Right cardiac atrium (tissue), 5 donors: ENCODE results near the gene BHLHE41. TPM values are rescaled to one million over a fixed set of nuclear protein-coding genes. Genes with fewer than 3 reads are reported as not detected.

ENCODE experiments used
- ATAC-seq, 2 donors: fragments of 200-7000 bp; cut with Tn5 transposase; one replicate each; pipeline versions ENCODE4 v1.8.0 to v1.9.1; 2020; ENCODE audit warnings: moderate library complexity in 2 of 2, mild to moderate bottlenecking in 1 of 2
- DNase-seq, 3 donors: peaks; one replicate each; pipeline ENCODE4 v3.0.0-alpha.2; 2020
- H3K27ac ChIP-seq: one replicate; pipeline ENCODE4 v1.5.1; 2013; ENCODE audit warnings: mild to moderate bottlenecking, low read length, control low read depth, moderate library complexity
- H3K27me3 ChIP-seq: one replicate; pipeline ENCODE4 v1.6.1; 2013; ENCODE audit not compliant: control insufficient read depth, insufficient read depth
- H3K4me1 ChIP-seq: one replicate; pipeline ENCODE4 v1.6.1; 2013; ENCODE audit warnings: low read length; ENCODE audit not compliant: control insufficient read depth, insufficient read depth
- H3K4me3 ChIP-seq: one replicate; pipeline ENCODE4 v1.5.1; 2013; ENCODE audit warnings: low read length, control low read depth
- H3K9me3 ChIP-seq: one replicate; pipeline ENCODE4 v1.6.1; 2013; ENCODE audit warnings: low read length; ENCODE audit not compliant: control insufficient read depth
- WGBS: extraction: QIAGEN DNeasy Blood & Tissue Kit; methylation state at CpG from one replicate; pipeline ENCODE4 v1.1.7; 2013; 5-methylcytosine and 5-hydroxymethylcytosine counted together
- intact Hi-C, 4 donors: fragments of 100-400 bp; cut with DNase I; formaldehyde crosslinking; loops; one replicate each; pipeline versions ENCODE4 v1.11.0 to v1.14.0; 2022 to 2023
- polyA plus RNA-seq: library from polyadenylated mRNA; stranded (reverse); fragments of 200-250 nt; gene quantifications from one replicate; pipeline ENCODE4 v1.2.3, GENCODE V29; 2013
- total RNA-seq, 4 donors: library from RNA; stranded (reverse); fragmentation: NEBNext Ultra II Directional; extraction: Animal tissue kit (Norgen Biotek cat#: 25700); gene quantifications; one replicate each; pipeline ENCODE4 v1.2.1, GENCODE V29; 2021
- donor health status: healthy with polysubstance abuse.
- donor health status: DM: no; HTN: yes; CAD: no.
- donor health status: DM: no; HTN: no; CAD: no.
- donor health status: DM: no; HTN: yes; CAD: no; lungs with severe emphysema.
- donor health status: DM: yes; HTN: yes; CAD: no.

Gene BHLHE41
- total and polyA plus RNA-seq, 5 donors = 9.1 to 47.2 (median 26.8) TPM

DNA sequence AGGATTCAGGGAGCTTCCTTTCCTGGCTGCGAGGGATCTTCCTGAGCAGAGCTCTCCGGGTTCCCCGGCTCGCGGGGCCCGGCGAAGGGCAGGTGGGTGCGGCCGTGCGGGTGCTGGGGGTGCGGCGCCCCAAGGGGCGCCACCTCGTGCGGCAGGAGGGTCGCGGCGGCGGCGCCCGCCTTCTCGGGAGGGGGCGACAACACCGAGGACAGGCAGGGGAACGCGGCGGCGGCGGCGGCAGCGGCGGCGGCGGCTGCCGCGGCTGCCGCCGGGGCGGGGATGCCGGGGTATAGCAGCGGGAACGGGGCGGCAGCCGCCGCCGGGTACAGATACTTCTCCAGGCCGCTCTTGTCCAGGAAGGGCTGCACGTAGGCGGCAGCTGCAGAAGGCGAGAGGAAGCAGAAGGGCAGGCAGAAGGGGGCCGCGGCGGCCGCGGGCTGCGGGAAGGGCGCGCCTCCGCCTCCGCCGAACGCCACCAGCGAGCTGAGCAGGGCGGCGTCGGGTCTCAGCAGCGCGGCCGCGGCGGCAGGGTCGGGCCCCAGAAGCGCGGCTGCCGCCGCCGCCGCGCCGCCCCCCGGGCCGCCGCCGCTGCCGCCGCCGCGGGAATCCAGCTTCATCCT lies 2.7 kb downstream of the BHLHE41 start:
- ATAC-seq = no peak
- peak overlapping the region; percentile 76 for H3K4me3 ChIP-seq
- peak; percentile 45 to 77 (median 74) for DNase-seq
- no peaks in the 10 kb centered on the region for H3K9me3 ChIP-seq
- WGBS = under 1% methylated on average over 88 of the region's 88 CpGs
- intact Hi-C loops = loop anchor here (5.0 to 10.0 kb wide), 4 partner anchors 73 to 163 kb away; partner anchors contain the start of gene SSPN (in 4 of the 4)
- H3K27me3 ChIP-seq = no peaks in the 10 kb centered on the region
- peaks cover 2% of the 10 kb centered on the region for H3K4me1 ChIP-seq
- peak overlapping the region; percentile 59 for H3K27ac ChIP-seq

DNA sequence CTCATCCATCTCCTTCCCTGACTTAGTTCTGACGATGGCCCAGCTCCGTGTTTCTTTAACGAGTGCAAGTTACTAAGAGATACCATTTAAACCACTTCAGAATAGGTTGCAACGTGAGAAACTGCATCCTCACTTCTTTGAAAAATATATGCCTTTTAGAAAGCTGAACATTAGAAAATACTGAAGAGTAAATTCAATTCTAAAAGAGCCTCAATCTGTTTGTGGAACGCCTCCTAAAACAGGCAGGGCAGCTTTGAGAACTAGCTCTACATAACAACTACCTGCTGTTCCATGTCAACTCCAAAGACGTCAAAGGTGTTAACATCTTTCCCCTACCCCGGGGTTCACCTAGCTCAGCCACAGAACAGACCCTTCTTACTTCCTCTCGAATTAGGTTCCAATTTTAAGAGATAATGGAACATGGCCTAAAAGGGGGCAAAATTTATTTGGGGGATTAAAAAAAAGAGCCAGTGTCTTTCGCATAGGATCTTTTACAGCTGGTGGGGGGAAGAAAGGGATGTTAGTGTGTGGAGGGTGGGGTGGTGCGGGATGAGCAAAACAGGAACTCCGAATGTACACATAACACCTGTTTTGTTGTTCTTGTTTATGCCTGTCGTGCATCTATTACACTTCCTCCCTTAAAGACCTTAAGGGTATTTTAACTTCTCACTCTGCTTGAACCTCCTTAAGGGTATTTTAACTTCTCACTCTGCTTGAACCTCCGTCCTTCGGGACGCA lies 3.3 kb downstream of the BHLHE41 start:
- H3K4me3 ChIP-seq = peak overlapping the region; percentile 76
- H3K4me1 ChIP-seq = peaks cover 2% of the 10 kb centered on the region
- no peaks in the 10 kb centered on the region for H3K27me3 ChIP-seq
- intact Hi-C loops = loop anchor here (5.0 to 10.0 kb wide), 4 partner anchors 73 to 163 kb away; partner anchors contain the start of gene SSPN (in 4 of the 4)
- ATAC-seq (no peak), DNase-seq (no peak)
- H3K9me3 ChIP-seq = no peaks in the 10 kb centered on the region
- 35% methylated on average over 15 of the region's 15 CpGs for WGBS
- H3K27ac ChIP-seq = peak overlapping the region; percentile 59

DNA sequence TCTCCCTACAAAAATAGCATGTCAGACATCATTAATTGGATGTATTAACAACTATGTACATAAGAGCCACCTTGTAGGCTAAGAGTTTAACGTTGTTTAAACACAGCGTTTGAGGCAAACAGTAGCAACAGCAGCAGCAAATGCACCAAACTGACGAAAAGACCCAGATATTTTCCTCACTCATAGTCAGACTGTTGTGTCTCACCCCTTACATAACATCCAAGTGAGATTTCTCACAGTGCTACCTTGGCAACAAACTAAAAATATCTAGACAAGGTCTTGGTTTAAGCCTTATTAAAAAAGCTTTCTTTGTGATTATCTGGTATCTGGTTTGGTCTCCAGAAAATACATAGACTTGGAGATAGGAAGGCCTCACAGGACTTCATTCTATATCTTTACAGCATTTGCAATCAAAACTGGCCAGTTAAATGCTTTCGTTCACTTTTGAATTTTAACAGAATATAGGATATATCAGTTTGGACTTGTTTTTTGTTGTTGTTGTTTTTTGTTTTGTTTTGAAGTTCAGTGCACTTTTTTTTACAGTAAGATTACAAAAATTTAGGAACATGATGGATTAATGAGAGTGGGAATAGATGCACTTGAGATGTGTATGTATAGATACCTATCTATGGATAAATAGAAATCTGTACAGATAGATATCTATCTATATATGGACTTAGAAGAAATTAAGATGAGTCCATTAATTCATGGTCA lies 4.1 kb downstream of the BHLHE41 start:
- Histone ChIP-seq H3K4me1 (peaks cover 2% of the 10 kb centered on the region), H3K4me3 (no peak overlapping the region), H3K9me3 (no peaks in the 10 kb centered on the region), H3K27me3 (no peaks in the 10 kb centered on the region), H3K27ac (peak overlapping the region; percentile 38)
- 56% methylated on average over 4 of the region's 4 CpGs for WGBS
- DNase-seq (no peak), ATAC-seq (no peak)
- intact Hi-C loops = loop anchor here (5.0 to 10.0 kb wide), 4 partner anchors 74 to 164 kb away; partner anchors contain the start of gene SSPN (in 4 of the 4)

DNA sequence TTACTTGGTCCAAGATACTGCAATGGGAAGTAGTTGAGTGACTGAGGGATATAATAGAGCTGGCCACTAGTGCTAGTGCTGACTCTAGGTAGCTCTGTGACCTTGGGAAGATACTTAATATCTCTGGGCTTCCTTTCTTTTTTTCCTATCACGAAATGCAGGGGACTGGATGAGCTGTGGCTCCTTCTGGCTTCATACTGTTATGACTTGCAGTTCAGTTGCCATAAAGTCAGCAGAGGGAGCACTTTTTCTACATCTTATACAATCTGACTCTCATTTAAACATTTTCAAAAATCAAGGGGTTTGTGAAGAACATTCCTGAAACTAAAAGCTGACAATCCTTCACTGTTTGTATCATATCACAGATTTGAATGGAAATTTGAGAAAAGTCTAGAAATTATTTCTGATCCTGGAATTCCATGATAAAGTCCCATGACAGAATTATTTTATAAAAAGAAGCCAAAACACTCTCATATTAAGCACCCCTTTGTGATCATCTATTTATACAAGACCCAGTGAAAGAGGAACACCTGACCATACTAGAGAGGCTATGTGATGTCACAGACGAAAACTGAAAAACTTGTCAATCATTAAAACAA lies 5.3 kb downstream of the BHLHE41 start:
- Histone ChIP-seq H3K27me3 (no peaks in the 10 kb centered on the region), H3K4me1 (peaks cover 2% of the 10 kb centered on the region), H3K27ac (peak overlapping the region; percentile 55), H3K9me3 (no peaks in the 10 kb centered on the region), H3K4me3 (no peak overlapping the region)
- WGBS = 26% methylated on average over 2 of the region's 2 CpGs
- intact Hi-C loops = no loop called here
- ATAC-seq = peak in 1 of 2 donors; percentile 9
- DNase-seq = no peak

DNA sequence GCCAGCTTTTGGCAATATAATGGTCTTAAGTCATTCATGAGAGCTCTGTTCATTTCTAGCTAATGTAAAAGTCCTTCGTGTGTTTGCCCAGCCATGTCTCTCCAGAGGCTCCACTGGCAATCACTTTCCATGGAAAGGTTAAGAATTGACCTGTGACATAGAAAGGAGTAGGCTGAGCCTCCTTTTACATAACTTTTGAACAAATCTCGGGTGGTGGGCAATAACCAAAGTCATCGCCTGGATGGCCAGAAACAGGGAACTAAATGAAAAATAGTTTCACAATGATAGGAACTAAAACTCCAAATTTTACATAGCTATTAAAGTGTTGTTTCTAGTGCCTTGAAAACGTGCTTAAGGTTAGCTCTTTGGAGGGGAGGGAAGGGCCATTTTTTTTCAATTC lies 6.5 kb downstream of the BHLHE41 start:
- peaks cover 2% of the 10 kb centered on the region for H3K4me1 ChIP-seq
- DNase-seq (no peak), ATAC-seq (no peak)
- no peaks in the 10 kb centered on the region for H3K27me3 ChIP-seq
- H3K9me3 ChIP-seq = no peaks in the 10 kb centered on the region
- intact Hi-C loops = no loop called here
- 68% methylated on average over 4 of the region's 4 CpGs for WGBS
- no peak overlapping the region for H3K4me3 ChIP-seq
- no peak overlapping the region for H3K27ac ChIP-seq

DNA sequence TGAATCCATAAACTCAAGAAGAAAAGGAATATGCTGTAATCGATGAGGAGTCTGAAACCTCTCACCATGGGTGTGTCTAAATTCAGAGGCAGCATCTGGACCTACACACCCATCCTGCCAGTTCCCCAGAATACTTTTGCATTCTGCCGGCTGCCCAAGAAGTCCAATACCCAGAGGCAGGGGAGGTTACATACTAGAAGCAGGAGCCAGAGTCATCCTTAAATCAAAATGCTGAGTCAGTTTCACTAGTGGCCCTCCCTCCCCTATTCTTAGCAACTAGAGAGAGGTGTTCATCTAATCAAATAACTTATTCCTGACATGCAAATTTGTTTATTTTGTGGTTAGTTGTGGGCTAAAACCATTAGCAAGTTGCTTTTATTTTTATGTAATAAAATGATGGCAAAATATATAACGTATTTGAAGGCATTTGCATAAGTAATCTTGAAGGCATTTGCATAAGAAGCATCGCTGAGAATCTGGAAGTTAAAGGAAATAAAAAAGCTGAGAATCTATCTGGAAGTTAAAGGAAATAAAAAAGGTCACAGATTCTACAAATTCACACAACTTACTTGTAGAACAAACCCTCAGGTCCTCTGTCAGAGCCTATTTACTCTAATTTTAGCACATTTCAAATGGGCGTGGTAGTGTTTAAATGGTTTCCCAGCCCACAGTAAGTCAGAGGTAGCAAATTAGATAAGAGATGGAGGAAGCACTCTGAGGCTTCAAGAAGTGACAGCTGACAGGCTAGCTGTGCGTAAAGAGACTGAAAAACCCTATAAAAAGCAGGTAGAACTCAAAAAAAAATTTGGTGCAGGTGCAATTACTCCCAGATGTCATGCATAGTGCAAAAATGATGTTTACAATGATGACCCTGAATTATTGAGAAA lies 7.8 kb downstream of the BHLHE41 start:
- 52% methylated on average over 6 of the region's 6 CpGs for WGBS
- intact Hi-C loops = no loop called here

DNA sequence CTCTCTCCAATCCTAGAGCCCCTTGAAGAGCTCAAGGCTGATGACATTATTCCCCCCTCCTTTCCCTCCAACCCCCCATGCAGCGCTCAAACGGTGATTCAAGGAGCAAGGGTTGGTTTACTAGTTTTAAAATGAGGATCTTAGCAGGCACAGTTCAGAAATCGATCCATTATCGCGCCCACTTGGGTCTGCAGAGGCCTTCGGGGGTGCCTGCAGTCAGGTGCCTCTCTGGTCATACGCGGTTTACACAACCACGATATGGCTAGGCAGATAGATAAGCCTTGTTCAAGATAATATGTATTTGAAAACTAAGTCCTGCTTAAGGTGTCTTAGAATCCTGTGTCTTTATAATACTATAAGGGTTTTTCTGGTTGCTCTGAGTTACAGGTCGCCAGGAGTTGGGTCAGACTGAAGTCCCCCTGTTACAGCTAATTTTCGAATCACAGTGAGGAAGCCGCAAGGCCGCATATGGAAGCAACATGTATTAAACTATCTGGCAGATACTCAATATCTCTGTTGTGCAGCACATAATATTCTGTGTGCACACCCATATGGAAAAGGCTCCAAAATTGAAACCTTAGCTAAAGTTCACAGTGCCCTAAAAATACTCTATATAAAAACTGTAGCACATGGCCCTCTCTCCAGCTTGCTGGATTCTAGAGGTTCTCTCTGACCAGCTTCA lies 10.0 kb downstream of the BHLHE41 start:
- DNase-seq (no peak), ATAC-seq (no peak)
- H3K27ac ChIP-seq = peak overlapping the region; percentile 96
- H3K9me3 ChIP-seq = no peaks in the 10 kb centered on the region
- intact Hi-C loops = no loop called here
- H3K27me3 ChIP-seq = no peaks in the 10 kb centered on the region
- peak overlapping the region; percentile 44 for H3K4me3 ChIP-seq
- 32% methylated on average over 13 of the region's 13 CpGs for WGBS
- H3K4me1 ChIP-seq = peaks cover 4% of the 10 kb centered on the region

More for the DNA sequence above, 7.8 kb downstream of the BHLHE41 start:
- DNase-seq (no peak), ATAC-seq (no peak)
- H3K4me1 ChIP-seq = peaks cover 4% of the 10 kb centered on the region
- H3K27me3 ChIP-seq = no peaks in the 10 kb centered on the region
- peak overlapping the region; percentile 50 for H3K27ac ChIP-seq
- H3K9me3 ChIP-seq = no peaks in the 10 kb centered on the region
- no peak overlapping the region for H3K4me3 ChIP-seq

DNA sequence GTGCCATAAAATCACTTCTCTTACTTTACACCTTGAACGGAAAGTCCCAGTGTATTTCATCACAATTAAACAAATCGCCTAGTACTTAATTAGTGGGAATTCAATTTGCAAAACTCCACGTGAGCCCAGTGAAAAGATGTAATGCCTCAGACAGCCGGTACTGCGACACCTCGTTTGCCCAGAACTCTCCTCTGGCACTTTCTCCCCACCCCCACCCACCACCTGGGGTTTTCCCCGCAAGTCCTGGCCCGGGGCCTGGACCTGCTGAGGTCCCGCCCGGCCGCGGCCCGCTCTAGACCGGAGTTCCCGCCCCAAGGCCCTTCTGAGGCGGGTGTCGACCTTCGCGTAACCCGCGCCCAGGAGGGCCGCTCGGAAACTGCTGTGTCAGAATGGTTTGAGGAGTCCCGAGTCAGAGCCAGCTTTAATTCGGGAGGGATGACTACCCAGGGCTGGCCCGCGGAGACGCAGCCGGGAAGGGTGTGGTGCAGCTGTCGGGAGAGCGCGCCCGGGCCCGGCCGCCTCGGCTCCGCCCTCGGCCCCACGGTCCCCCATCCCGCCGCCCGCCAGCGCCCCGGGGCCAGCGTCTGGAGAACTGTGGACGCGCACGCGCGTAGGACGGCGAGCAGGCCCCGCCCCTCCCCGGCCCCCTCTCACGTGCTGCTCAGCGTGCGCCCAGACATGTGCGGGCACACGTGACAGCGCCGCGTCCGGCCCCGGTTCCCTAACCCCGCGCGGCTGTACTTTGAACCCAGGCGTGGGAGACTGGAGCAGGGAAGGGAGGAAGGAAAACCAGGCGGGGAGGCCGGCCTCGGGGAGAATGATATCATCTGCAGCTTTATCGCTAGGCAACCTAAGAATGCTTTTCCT lies 10.8 kb downstream of the BHLHE41 start:
- intact Hi-C loops = no loop called here
- WGBS = under 1% methylated on average over 72 of the region's 72 CpGs

DNA sequence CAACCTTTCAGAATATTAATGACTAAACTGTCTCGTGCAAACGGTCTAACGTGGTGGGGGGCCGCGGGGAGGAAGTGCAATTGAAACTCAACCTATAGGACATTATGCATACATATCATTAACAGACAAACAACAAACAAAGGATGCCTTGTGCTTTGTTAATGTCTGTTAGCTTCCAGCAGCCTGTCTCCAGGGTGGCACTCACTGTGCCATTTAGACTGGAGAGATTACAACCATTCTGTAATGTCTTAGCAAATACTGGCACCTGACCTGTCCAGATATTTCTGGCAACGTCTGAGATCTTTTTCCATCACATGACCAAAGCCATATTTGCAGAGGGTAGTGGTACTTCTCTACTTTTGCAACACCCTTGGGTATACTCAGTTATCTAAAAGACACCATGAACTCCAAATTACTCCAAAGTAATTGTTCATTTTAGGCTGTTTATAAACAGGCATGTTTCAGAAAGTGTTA lies 11.6 kb downstream of the BHLHE41 start:
- peak overlapping the region; percentile 44 for H3K4me3 ChIP-seq
- peak overlapping the region; percentile 43 for H3K27ac ChIP-seq
- H3K4me1 ChIP-seq = peaks cover 4% of the 10 kb centered on the region
- no peaks in the 10 kb centered on the region for H3K27me3 ChIP-seq
- WGBS = 37% methylated on average over 6 of the region's 6 CpGs
- H3K9me3 ChIP-seq = no peaks in the 10 kb centered on the region
- intact Hi-C loops = no loop called here
- no peak for DNase-seq
- peak; percentile 21 to 25 for ATAC-seq

More for the DNA sequence above, 10.8 kb downstream of the BHLHE41 start:
- DNase-seq (peak; percentile 94 to 98 (median 98)), ATAC-seq (peak; percentile 96 to 98)
- Histone ChIP-seq H3K27ac (peak overlapping the region; percentile 96), H3K4me1 (peaks cover 4% of the 10 kb centered on the region), H3K27me3 (no peaks in the 10 kb centered on the region), H3K9me3 (no peaks in the 10 kb centered on the region), H3K4me3 (peak overlapping the region; percentile 44)
